CD4-positive, alpha-beta T cell treated with Interleukin-15 for 4 hours (primary cell): ENCODE measurements around the gene GANAB.
"Not testable (repeated sequence)": the region's sequence is repeated elsewhere in the genome, so short reads cannot be mapped to it uniquely, and the experiment has no call there.

Experiments
- DNase-seq: peaks from one replicate; pipeline ENCODE4 v3.0.0-alpha.2; 2020; ENCODE audit warnings: low spot score

GANAB gene

DNA sequence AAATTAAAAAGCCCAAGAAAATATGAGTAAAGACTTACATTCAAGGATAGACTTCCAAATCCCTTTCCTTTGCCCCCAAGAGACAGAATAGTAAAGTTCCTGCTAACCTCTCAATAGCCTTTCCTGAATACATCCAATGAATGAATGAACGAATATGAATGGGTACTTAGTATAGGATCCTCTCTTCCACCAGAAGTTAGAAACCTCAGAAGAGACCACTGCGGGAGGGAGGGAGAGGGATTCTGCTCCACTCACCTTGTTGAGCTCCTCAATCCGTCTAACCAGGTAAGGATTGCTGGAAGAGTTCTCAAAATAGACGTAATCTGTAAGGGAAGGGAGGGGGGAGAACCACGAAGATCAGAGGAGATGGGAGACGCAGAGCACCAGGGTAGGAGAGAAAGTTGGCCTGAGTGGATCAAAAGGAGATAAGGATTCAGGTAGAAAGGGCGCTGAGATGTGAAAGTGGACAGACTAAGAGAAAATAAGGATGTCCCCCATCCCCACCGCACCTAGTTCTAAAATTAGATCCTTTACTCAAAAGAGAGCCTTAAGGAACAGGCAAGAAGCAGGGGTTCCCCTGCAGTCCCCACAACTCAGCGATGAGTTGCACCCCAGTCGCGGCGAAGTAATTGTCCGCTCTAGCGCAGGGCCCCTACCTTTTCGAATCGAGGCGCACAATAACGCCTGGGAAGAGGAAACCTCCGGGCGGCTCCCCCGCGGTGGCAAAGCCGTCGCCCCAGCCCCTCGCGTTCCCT lies 45.9 kb downstream of the GANAB start:
- peak; percentile 19 for DNase-seq

DNA sequence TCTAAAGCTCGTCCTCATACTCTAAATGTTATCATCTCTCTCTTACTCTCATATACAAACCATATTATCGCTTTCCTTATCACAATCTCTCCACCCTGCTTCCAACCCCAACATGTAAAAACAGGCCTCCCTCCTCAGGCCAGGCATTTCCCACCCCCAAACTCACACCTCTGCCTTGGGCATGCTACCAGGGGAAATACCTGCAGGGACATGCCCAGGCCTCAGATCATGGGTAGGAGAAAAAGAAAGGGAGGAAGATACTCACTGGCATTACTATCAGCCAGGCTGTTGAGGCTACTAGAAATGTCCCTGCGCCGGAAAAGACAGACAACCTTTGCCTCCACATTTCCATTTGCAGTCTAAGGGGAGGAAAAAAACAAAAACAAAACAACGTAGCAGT lies 46.5 kb downstream of the GANAB start:
- no peak for DNase-seq

DNA sequence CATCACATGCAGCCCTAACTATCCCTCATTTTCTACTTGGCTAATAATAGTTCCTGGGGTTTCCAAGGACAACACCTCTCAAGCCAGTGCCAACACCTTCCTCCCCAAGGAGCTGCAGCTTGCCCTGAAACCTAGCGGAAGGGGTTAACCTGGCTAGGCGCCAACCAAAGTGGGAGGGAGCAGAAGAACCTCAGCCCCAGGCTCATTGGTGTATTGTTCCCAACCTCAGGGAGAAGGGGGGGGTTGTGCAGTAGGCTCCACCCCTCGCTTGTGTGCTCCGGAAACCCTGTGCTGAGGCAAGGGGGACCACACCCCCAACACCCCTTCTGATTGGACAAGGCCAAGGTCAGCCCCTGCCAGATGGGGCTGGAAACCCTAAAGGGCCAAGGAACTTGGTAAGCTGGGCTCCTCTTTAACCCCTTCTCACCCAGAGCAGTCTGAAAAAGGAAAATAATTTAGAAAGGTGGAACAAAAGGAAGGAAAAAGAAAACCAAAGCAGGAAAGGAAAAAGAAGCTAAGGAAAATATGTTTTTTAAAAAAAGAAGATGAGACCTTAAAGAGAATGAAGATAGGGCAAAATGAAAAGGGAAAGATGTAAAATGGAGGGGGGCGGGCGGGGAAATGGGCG lies 47.2 kb downstream of the GANAB start:
- DNase-seq, result peak; percentile 98

DNA sequence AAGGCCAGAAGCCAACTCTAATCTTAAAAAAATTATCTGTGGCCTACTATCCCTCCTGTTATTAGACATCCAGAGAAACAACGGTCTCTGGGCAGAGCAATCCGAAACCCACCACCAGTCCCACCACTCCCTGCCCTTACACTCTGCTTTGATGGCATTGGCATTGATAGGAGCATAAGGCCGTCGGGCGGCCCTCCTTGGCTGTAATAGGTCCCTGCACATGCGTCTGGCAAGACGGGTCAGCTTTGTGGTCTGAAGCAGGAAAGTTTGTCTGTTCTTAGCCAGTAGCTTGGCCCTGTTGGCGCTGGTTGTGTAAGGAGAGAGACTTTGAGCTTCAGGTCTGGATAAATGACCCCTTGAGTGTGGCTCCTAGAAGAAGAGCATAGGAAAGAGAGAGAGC lies 51.3 kb downstream of the GANAB start:
- DNase-seq, result no peak

DNA sequence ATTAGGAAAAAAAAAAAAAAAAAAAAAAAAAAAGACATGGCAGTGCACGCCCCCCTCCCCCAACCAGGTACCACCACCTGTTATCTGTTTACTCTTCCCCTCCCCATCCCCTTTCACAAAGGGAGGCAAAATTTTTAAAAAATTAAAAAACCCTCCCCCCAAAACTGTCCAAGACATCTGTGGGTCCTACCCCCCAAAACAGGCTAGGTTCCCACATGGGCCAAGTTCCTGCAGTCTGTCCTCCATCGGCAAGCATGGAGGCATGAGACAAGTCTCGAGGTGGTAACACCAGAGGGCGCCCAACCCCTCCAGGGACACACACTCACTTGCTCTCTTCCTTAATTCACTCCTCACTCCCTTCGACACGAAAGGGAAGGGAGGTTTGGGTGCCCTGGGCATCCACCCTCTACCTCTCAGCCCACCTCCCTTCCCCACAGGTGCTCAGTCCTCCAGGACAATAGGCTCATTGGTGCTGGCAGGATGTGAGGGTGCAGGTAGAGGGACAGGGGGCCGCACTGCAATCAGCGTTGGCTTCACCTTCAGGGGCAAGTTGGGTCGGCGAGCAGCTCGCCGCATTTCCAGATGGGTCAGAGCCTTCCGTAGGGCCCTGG lies 52.9 kb downstream of the GANAB start:
- peak; percentile 80 for DNase-seq

DNA sequence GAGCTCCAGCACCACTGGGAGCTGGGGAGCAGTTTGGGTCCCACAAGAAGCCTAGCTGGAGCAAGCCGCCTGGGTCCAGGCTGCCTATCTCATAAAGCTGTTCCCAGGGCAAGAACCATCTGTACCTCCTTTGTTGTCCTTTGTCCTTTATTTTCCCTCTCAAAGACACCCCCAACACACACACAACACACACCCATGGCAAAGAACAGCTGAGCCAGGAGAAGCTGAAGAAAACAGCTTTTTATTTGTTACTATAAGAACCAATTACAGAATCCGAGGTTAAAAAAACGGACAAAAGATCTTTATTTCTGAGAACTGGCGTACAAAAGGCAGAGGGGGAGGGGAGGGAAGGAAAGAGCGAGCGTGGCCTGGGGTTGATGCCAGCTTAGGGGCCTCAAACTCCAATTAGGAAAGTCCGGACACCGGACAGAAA lies 53.4 kb downstream of the GANAB start:
- DNase-seq, result no peak

DNA sequence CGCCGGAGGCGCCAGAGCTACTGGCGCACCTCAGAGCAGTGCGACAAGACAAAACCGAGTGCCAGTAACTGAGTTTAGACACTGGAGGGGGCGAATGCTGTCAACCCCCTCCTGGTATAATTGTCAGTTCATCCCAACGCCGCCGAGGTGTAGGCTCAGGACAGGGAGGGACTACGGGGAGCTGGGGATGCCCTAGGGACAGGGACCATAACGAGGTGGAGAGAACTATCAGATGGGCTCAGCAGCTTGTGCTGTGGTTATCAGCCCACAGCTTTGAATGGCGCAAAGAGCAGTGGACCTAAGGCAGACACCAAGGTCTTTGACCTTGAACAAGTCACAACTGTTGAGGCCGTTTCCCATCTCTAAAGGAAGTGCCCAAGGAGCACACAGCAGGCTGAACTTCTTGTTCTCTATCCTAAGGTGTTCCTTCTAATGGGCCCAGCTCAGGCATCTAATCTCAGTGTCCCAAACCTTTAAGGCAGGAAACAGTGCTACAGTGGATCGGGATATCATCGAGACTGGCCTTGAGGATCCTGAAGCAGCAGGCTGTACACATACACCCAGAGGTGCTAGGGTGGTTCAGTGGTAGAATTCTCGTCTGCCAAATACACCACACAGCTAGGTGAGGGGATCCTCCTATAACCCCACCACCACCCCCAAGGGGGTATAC lies 54.1 kb downstream of the GANAB start:
- no peak for DNase-seq

DNA sequence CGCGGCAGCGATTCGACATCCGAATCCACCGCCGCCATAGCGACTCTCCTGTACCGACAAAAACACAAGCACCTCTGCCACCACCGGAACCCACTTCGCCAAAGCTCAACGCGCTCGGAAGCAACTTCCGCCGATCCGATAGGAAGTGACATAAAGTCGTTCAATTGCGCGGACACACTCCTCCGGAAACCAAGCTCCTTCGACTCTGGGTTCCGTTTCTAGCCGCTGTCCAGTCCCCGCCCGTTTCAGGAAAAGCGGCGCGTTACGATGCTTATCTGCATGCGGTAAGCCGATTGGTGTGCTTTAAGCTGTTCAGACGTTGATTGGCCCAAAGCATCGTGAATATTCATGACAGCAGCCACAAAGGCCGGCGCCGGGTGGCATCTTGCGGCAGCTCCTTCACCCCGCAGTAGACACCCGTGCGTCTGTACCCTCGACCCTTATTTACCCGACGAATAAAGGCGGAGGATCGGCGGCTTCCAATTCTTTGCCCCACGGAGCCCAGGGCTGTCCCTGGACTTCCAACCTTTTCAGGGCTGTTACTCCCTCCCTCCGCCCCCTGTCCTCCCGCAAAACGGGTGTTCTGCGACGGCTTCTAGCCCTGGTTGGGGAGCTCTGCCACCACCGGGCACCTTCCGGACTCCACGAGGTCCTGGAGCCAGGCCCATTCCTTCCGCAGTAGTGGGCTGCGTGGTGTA lies 54.8 kb downstream of the GANAB start, which contains the start of gene TUT1:
TUT1 (minus strand) TSS at position 76 of the 698 bp plus-strand sequence; CDS start at position 38, 38 bp downstream.
- peak; percentile 98 for DNase-seq

DNA sequence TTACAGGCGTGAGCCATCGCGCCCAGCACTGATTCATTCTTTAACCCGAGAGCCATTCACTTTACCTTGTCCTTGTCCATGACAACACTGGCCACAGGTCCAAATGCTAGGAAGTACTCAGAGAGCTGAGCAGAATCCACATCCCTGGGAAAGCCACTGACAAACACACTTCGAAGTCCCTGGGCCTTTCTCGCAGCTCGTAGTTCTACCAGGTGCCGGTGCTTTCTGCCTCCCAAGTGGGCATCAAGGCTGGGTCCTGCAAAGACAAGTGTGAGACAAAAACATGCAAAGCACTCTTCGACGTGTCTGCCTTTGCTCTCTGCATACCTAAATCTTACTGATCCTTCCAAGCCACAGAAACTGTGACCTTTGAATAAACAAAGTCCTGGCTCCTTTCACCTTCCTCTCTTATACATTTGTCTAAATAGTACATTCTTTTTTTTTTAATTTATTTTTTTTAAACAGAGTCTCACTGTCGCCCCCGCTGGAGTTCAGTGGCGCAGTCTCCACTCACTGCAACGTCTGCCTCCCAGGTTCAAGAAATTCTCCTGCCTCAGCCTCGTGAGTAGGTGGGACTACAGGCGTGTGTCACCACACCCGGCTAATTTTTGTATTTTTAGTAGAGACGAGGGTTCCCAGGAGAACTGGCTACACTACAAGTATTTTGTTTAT lies 57.3 kb downstream of the GANAB start:
- peak; percentile 19 for DNase-seq

DNA sequence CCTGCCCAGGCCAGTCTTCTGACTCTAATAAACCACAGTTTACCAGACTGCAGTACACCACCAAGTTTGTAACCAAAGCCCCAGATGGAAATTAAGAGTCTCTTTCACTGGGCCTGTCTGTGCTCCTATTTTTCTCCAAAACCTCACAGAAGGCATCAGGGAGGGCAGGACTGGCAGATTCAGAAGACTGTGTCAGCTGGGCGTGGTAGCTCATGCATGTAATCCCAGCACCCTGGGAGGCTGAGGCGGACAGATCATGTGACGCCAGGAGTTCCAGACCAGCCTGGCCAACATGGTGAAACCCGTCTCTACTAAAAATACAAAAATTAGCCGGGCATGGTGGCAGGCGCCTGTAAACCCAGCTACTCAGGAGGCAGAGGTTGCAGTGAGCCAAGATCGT lies 61.1 kb downstream of the GANAB start:
- not testable (repeated sequence) for DNase-seq

DNA sequence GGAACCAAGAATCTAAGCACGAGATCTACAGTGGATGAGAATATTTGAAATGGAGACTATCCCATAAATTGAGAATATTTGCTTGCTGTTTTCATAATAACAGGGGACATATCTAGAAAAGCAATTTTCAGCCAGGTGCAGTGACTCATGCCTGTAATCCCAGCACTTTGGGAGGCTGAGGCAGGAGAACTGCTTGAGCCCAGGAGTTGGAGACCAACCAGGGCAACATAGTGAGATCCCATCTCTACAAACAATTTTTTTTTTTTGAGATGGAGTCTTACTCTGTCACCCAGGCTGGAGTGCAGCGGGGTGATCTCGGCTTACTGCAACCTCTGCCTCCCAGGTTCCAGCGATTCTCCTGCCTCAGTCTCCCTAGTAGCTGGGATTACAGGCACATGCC lies 64.7 kb downstream of the GANAB start:
- not testable (repeated sequence) for DNase-seq

DNA sequence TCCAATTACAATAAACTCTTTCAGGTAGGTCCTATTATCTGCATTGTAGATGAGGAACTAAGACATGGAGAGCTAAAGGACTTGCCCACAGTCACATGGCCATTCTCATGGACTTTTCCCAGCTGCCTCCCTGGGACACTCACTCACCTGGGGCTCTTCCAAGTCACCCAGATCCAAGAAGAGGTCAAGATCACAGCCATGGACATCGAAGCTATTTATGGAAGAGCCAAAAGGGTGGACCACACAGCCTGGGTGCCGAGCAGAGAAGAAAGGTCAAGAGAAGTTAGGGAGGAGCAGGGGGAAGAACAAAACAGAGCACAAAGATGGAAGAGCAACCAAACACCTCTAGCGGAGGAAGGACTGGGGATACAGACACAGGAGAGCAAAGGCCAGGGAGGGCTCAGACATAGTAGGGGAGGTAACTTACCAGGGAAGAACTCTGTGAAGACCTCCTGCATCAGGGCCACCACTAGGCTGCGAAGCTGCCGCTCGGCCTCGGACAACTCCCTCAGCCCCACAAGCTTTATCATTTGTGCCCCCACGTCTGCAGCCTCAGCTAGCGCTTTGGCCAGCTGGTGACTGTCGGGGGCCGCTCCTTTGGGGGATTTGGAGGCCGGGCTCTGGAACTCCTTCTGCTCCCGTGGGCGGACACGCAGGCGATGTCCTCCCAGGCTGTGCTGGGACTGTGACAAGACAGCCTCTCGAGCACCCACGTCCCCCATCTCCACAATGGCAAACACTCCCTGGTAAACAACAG lies 65.3 kb downstream of the GANAB start:
- DNase-seq, result no peak

DNA sequence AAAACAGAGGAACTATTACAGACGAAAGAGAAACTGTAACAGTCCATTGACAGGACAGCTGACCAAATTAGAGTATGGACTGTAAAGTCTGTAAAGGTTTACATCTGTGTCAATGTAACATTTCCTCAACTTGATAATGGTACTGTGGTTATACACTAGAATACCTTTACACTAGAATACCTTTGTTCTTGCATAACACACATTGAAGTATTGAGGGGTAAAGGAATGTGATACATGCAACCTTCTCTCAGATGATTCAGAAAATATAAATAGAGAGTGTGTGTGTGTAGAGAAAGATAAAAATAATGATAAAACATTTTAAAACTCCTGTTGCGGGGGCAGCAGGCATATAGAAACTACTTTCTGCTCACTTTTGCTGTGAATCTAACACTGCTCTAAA lies 67.2 kb downstream of the GANAB start:
- DNase-seq, result no peak

DNA sequence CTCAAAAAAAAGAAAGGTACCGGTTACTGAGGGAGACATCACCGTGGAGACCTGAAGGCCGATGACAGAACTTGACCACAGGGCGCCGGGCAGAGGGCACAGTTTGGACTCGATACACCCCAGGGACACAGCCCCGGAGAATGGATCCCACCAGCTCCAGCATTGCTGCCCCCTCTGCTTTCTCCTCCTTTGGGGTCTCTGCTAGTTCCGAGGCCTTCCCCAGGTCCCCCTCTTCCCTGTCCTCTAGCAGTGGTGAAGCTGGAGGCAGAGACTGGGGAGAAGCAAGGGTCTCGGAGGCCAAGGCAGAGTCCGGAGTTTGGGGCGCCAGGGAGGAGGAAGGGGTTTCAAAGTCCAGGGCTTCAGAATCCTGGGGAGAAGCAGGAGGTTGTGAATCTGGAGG lies 67.9 kb downstream of the GANAB start:
- DNase-seq, result no peak

DNA sequence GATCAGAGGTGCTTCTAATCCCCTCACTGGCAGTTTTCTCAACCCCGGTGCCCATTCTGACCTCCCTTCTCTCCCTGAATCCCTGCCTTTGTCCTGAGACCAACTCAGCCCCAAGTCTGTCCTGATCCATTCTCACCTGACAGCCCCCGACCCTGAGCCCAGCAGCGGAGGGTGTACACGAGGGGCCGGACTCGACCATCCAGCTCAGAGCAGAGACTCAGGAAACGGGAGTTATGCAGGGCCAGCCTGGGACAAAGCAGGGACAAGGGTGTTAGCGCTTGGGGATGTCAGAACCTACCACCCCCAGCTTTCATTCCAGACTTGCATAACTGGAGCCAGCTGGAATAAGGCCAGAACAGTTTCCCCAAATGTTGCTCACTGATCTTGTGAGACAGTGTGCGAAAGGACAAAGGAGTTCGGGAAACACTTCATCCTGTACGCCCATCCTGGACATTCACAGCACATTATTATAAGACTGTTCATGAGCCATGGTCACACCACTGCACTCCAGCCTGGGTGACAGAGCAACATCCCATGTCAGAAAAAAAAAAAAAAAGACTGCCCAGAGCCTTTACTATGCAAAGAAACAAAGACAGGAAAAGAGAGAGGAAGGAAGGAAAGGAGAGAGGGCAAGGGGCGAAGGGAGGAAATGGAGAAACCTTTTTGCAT lies 69.2 kb downstream of the GANAB start:
- DNase-seq, result no peak

DNA sequence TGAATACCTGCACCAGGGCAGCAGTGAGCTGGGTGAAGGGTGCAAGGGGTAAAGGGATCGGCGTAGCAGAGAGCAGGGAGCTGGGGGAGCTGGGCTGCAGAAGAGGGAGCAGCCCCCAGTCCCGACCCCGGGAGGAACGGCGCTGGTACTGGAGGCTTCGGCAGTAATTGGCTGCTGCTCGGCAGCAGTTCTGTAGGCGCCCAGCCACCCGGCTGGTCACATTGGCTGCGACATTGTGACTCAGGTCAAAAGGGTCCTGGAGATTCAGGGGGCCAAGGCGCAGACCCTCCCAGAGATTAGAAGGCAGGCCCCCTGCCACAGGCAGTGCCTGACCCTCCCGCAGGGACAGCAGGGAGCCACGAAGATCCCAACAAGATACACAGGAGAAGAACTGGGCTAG lies 70.6 kb downstream of the GANAB start:
- no peak for DNase-seq

DNA sequence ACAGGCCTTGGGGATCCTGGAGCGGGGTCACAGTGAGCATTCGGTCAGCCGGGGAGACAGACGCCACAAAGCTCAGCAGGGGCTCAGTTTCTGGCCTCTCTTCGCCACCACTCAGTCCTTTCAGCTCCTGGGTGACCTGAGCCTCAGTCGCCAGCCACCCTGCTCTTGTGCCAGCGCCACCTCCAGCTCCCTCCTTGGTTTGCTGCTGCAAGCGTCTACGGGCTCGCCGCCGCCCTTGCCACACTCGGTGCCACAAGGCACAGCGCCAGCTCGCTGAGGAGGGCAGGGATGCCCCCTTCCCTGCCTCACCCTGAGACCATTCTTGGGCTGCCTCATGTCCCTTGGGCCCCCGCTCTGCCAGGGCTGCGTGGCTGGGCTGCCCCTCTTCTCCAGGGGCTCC lies 71.3 kb downstream of the GANAB start:
- no peak for DNase-seq
